HG02798 (cell line): ENCODE results near the gene RBM47.

ENCODE experiments used
- ATAC-seq: cut with Tn5 transposase; IDR thresholded peaks from one replicate; pipeline ENCODE4 v1.9.1; 2021; ENCODE audit warnings: mild to moderate bottlenecking; ENCODE audit not compliant: unreplicated experiment, poor library complexity

Gene RBM47

GRCh38 chr4:40626183-40626990, 3.3 kb downstream of the RBM47 start:
- ATAC-seq: no peak

GRCh38 chr4:40623707-40624106, 6.0 kb downstream of the RBM47 start:
- no peak for ATAC-seq

GRCh38 chr4:40622913-40623312, 6.8 kb downstream of the RBM47 start:
- ATAC-seq: peak; percentile 35

- peak; percentile 67 for ATAC-seq
These were observed 7.8 kb downstream of the RBM47 start for GRCh38 chr4:40621592-40622512.

GRCh38 chr4:40621229-40621591, 8.5 kb downstream of the RBM47 start:
- peak; percentile 32 for ATAC-seq

- ATAC-seq: no peak
These were observed 10.1 kb downstream of the RBM47 start for GRCh38 chr4:40619600-40619999.

- ATAC-seq: no peak
These were observed 11.8 kb downstream of the RBM47 start for GRCh38 chr4:40617872-40618271.

GRCh38 chr4:40614031-40614430, 15.6 kb downstream of the RBM47 start:
- no peak for ATAC-seq

- ATAC-seq: no peak
These were observed 16.2 kb downstream of the RBM47 start for GRCh38 chr4:40613456-40613855.

- no peak for ATAC-seq
These were observed 16.8 kb downstream of the RBM47 start for GRCh38 chr4:40612831-40613230.

GRCh38 chr4:40612283-40612682, 17.4 kb downstream of the RBM47 start:
- ATAC-seq: no peak

- no peak for ATAC-seq
These were observed 21.0 kb downstream of the RBM47 start for GRCh38 chr4:40608628-40609027.

- ATAC-seq: no peak
These were observed 22.4 kb downstream of the RBM47 start for GRCh38 chr4:40607221-40607620.

GRCh38 chr4:40606239-40606767, 23.4 kb downstream of the RBM47 start:
- no peak for ATAC-seq

GRCh38 chr4:40603281-40603680, 26.4 kb downstream of the RBM47 start:
- ATAC-seq: no peak

- no peak for ATAC-seq
These were observed 28.0 kb downstream of the RBM47 start for GRCh38 chr4:40601641-40602040.

GRCh38 chr4:40600850-40601249, 28.8 kb downstream of the RBM47 start:
- ATAC-seq: no peak

- no peak for ATAC-seq
These were observed 30.2 kb downstream of the RBM47 start for GRCh38 chr4:40599431-40599830.

GRCh38 chr4:40596522-40596921, 33.1 kb downstream of the RBM47 start:
- no peak for ATAC-seq

- ATAC-seq: no peak
These were observed 33.7 kb downstream of the RBM47 start for GRCh38 chr4:40595981-40596380.
